Measurements from ENCODE around the gene LEFTY1.

The LEFTY1 gene

DNA sequence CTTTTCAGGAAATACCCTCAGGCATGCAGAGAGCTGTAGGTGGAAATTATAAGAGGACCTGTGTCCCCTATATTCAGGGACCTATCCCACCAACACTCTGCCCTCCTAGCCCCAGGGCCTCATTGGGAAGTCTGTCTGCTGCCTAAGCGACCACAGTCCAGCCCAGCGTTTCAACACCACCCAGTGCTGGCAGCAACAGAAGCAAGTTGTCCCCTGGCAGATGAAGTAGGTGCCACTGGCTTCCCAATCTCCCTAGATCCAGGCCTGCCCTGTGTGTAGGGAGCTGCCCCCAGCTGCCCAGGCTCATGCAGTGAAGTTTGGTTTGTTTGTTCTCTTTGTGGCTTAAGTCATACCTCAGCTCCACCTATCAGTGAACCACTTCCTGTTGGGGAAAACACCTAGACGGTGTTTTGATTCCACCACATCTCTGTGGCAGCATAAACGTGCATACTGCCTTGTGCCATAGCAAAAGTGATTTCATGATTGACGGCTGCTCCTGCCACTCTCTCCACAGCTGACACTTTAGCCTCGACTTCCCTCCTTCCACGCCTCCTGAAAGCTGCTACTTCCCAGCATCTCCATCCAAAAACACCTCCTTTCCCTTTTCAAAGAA lies 8.1 kb upstream of the LEFTY1 start:
- in situ Hi-C loops (cut with MboI; ENCODE audit: low pct_unique_long_range_greater_than_20kb, low sequenced_read_pairs, unreplicated experiment), result no loop called here
- TF ChIP-seq, protein P1, sequence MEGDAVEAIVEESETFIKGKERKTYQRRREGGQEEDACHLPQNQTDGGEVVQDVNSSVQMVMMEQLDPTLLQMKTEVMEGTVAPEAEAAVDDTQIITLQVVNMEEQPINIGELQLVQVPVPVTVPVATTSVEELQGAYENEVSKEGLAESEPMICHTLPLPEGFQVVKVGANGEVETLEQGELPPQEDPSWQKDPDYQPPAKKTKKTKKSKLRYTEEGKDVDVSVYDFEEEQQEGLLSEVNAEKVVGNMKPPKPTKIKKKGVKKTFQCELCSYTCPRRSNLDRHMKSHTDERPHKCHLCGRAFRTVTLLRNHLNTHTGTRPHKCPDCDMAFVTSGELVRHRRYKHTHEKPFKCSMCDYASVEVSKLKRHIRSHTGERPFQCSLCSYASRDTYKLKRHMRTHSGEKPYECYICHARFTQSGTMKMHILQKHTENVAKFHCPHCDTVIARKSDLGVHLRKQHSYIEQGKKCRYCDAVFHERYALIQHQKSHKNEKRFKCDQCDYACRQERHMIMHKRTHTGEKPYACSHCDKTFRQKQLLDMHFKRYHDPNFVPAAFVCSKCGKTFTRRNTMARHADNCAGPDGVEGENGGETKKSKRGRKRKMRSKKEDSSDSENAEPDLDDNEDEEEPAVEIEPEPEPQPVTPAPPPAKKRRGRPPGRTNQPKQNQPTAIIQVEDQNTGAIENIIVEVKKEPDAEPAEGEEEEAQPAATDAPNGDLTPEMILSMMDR (IDR thresholded peaks at IDR 0.05; ENCODE audit: extremely low read depth, insufficient read depth, missing control alignments), result no peak
- DNase-seq (ENCODE audit: low spot score), result peak; percentile 93

DNA sequence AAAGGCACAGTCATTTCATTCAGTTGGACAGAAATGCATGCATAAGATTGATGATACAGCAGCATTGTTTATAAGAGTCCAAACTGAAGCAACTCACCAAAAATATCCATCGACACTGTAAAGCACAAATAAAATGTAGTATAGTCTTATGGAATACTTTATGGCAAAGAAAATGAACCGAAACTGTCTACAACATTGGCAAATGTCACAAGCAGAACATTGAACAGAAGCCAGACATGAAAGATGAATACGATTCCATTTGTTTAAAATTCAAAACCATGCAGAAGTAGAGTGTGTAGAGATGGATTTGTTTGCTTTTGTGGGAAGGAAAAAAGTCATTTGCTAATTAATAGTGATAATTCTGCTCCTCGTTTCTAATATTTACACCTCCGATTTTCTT lies 7.5 kb upstream of the LEFTY1 start:
- in situ Hi-C loops (cut with MboI; ENCODE audit: low pct_unique_long_range_greater_than_20kb, low sequenced_read_pairs, unreplicated experiment), result no loop called here
- DNase-seq (ENCODE audit: low spot score), result no peak
- TF ChIP-seq, protein P1 (IDR thresholded peaks at IDR 0.05; ENCODE audit: extremely low read depth, insufficient read depth, missing control alignments), result no peak

DNA sequence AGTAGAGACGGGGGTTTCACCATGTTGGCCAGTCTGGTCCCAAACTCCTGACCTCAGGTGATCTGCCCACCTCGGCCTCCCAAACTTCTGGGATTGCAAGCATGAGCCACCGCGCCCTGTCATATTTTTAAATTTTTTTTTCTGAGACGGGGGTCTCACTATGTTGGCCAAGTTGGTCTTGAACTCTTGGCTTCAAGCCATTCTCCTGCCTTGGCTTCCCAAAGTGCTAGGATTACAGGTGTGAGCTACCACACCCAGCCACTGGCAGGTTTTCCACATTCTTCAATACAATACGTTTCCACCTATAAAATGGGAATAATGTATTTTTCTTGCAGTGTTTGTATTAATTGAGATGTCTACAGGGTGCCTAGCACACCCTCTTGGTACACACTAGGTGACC lies 3.4 kb upstream of the LEFTY1 start:
- no peak for DNase-seq (ENCODE audit: low spot score)
- TF ChIP-seq, protein P1 (IDR thresholded peaks at IDR 0.05; ENCODE audit: extremely low read depth, insufficient read depth, missing control alignments), result no peak
- in situ Hi-C loops (cut with MboI; ENCODE audit: low pct_unique_long_range_greater_than_20kb, low sequenced_read_pairs, unreplicated experiment), result no loop called here

DNA sequence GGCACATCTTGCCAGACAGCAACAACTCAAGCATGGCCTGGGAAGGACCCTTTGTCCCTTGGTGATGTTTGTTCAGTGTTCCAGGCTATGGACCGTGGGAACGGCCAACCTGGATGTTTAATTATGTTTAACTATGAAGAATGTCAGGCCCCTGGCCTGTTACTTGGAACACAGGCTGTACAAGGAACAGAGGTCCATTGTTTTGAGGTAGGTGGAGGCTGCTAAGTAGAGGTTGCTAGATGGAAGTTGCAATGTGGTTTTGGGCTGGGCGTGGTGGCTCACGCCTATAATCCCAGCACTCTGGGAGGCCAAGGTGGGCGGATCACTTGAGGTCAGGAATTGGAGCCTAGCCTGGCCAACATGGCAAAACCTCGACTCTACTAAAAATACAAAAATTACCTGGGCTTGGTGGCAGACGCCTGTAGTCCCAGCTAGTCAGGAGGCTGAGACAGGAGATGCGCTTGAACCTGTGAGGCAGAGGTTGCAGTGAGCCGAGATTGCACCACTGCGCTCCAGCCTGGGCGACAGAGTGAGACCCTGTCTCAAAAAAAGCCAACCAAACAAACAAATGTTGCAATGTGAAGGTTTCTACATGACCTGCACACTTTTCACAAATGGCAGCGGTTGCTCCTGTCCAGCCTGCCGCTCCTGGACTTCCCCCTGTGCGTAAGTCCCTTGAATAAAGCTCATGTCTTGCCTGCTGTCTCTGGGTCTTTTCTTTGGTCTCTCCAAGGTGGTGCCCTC lies 2.5 kb upstream of the LEFTY1 start:
- no peak for DNase-seq (ENCODE audit: low spot score)
- in situ Hi-C loops (cut with MboI; ENCODE audit: low pct_unique_long_range_greater_than_20kb, low sequenced_read_pairs, unreplicated experiment), result no loop called here
- TF ChIP-seq, protein P1 (IDR thresholded peaks at IDR 0.05; ENCODE audit: extremely low read depth, insufficient read depth, missing control alignments), result no peak

DNA sequence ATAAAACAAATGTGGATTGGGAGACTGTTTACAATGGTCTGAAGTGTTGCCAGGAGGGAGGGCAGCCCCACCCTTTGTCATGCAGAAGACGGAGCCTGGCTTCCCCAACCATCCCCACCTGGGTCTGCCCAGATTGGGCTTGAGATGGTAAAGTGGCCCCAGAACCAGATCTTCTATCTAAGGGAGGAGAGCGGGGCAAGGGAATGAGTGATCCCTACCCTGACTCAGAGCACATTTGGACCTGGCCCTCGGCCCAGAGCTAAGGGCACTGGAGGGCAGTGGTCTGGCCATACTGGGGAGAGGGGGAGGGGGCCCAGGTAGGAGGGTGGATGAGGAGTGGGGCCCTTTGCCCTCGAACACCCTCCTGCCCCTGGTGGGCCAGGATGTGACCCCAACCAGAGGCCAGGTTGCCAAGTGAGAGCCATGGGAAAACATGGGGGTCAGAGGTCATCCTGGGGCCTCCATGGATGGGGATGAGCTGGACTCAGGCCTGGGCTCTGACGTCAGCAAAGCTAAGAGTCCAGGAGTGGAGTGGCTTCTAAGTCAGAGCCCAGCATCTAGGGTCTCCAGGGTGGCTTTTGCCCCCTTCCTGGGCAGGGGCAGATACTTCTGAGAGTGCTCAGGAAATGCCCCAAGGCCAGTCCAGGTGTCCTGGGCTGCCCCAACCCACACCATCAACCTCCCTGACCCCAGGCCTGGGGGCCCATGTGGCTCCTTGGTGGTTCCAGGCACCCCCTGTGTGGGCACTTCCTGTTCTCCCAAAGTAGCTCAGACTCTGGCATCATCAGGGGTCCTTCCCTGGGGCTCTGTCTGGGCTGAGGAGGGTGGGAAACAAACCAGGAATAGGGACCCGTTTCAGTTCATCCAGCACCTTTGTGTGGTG lies 1.6 kb upstream of the LEFTY1 start:
- in situ Hi-C loops (cut with MboI; ENCODE audit: low pct_unique_long_range_greater_than_20kb, low sequenced_read_pairs, unreplicated experiment), result no loop called here

DNA sequence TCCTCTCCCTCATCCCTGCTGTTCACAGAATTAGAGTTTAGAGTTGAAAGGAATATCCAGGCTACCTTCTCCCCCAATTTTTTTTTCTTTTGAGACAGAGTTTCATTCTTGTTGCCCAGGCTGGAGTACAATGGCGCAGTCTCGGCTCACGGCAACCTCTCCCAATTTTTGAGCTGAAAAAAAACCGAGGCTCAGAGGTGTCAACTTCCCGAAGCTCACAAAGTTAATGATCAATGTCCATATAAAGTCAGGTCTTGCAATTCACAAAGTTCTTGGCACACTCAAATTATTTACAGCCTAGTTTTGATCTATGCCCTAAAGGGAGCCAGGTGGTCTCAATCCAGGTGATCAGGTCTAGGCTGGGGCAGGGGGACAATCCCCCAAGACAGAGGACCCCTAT lies 797 bp upstream of the LEFTY1 start:
- TF ChIP-seq, protein P1 (IDR thresholded peaks at IDR 0.05; ENCODE audit: extremely low read depth, insufficient read depth, missing control alignments), result no peak
- no peak for DNase-seq (ENCODE audit: low spot score)
- in situ Hi-C loops (cut with MboI; ENCODE audit: low pct_unique_long_range_greater_than_20kb, low sequenced_read_pairs, unreplicated experiment), result no loop called here

More for the DNA sequence above, 1.6 kb upstream of the LEFTY1 start:
- DNase-seq (ENCODE audit: low spot score), result no peak
- TF ChIP-seq, protein P1 (IDR thresholded peaks at IDR 0.05; ENCODE audit: extremely low read depth, insufficient read depth, missing control alignments), result no peak

Data from GM13977 (cell line).